Fibroblast of lung (primary cell): ENCODE data around the gene RAB8B. TPM values are rescaled to one million over a fixed set of nuclear protein-coding genes. Genes with fewer than 3 reads are reported as not detected.

Source experiments
- DNase-seq, 2 donors: peaks; one replicate each; pipeline versions ENCODE4 v3.0.0 to v3.0.0-alpha.2; 2010; ENCODE audit warnings: low read depth in 2 of 2
- H2AFZ ChIP-seq: 2 replicates; pipeline ENCODE4 v1.5.1; 2012; ENCODE audit warnings: low read length, control low read depth, inconsistent platforms
- H3K27ac ChIP-seq: 2 replicates; pipeline ENCODE4 v1.5.1; 2011; ENCODE audit warnings: low read length, control low read depth; ENCODE audit not compliant: insufficient read depth
- H3K27me3 ChIP-seq: 2 replicates; pipeline ENCODE4 v1.5.1; 2011; ENCODE audit warnings: mild to moderate bottlenecking, low read length; ENCODE audit not compliant: control insufficient read depth, insufficient read depth
- H3K36me3 ChIP-seq: 2 replicates; pipeline ENCODE4 v1.5.1; 2011; ENCODE audit warnings: low read length; ENCODE audit not compliant: control insufficient read depth, insufficient read depth
- H3K4me1 ChIP-seq: 2 replicates; pipeline ENCODE4 v1.5.1; 2011; ENCODE audit warnings: low read length; ENCODE audit not compliant: control insufficient read depth, insufficient read depth; ENCODE audit errors: extremely low read depth
- H3K4me2 ChIP-seq: 2 replicates; pipeline ENCODE4 v1.5.1; 2011; ENCODE audit warnings: low read length, control low read depth; ENCODE audit not compliant: insufficient read depth; ENCODE audit errors: extremely low read depth
- H3K4me3 ChIP-seq, 4 experiments: fragments of 200-600 bp in 1 of 4; sonication (generic) in 1 of 4; replicated peaks in 1 of 4; 2 replicates each; pipeline ENCODE4 v1.5.1; 2011 to 2016; ENCODE audit warnings: low read length in 4 of 4, low read depth in 3 of 4, mild to moderate bottlenecking in 3 of 4, control low read depth in 2 of 4, inconsistent platforms in 1 of 4, mixed read lengths in 1 of 4; ENCODE audit not compliant: insufficient read depth in 1 of 4; ENCODE audit errors: control extremely low read depth in 1 of 4
- H3K79me2 ChIP-seq: 2 replicates; pipeline ENCODE4 v1.5.1; 2012; ENCODE audit warnings: mild to moderate bottlenecking, low read length, inconsistent platforms; ENCODE audit not compliant: control insufficient read depth, insufficient read depth
- H3K9ac ChIP-seq: 2 replicates; pipeline ENCODE4 v1.5.1; 2011; ENCODE audit warnings: mild to moderate bottlenecking, low read length, control low read depth; ENCODE audit not compliant: insufficient read depth
- H3K9me3 ChIP-seq: 2 replicates; pipeline ENCODE4 v1.5.1; 2012; ENCODE audit warnings: low read depth, low read length; ENCODE audit not compliant: control insufficient read depth, insufficient read depth
- H4K20me1 ChIP-seq: 2 replicates; pipeline ENCODE4 v1.5.1; 2011; ENCODE audit warnings: low read length; ENCODE audit not compliant: control insufficient read depth, insufficient read depth; ENCODE audit errors: extremely low read depth
- CTCF ChIP-seq, 2 donors: IDR thresholded peaks in 1 of 2; conservative IDR thresholded peaks in 1 of 2; 1 replicate in 1 of 2; 2 replicates in 1 of 2; pipeline ENCODE4 v1.5.1; 2011 to 2012; ENCODE audit warnings: low read length in 2 of 2, control low read depth in 1 of 2, inconsistent platforms in 1 of 2, low read depth in 1 of 2, mild to moderate bottlenecking in 1 of 2
- EZH2 ChIP-seq: IDR thresholded peaks from 2 replicates; pipeline ENCODE4 v1.5.1; 2012; ENCODE audit warnings: low read length, control low read depth, mild to moderate bottlenecking; ENCODE audit errors: missing control alignments
- polyA plus RNA-seq, 2 donors: library from polyadenylated mRNA; depleted of rRNA in 1 of 2; stranded (reverse) in 1 of 2; unstranded in 1 of 2; fragments of >200 nt; gene quantifications; 2 replicates each; pipeline ENCODE4 v1.2.1, GENCODE V29; 2011 to 2012; ENCODE audit warnings: missing spikeins in 1 of 2
- total RNA-seq: library from RNA; depleted of rRNA; stranded (reverse); fragments of >200 nt; gene quantifications from 2 replicates; pipeline ENCODE4 v1.2.1, GENCODE V29; 2014

RAB8B gene
- total and polyA plus RNA-seq, 2 donors (not counting 1 experiment from before 2014, with no cell fraction given), result 107 to 111 TPM

- H3K27me3 ChIP-seq, result no peaks in the 10 kb centered on the region
- H3K9ac ChIP-seq, result no peak overlapping the region
- peaks cover 6% of the 10 kb centered on the region for H3K36me3 ChIP-seq
- H3K4me3 ChIP-seq, result no peak overlapping the region
- no peak overlapping the region for H3K27ac ChIP-seq
- no peak overlapping the region for H3K4me2 ChIP-seq
- H4K20me1 ChIP-seq, result no peaks in the 10 kb centered on the region
- TF ChIP-seq CTCF (conservative IDR thresholded peaks at IDR 0.05 in 1 of 2, IDR thresholded peaks at IDR 0.05 in 1 of 2; ENCODE audit: low read depth in 1 of 2, low read length in 2 of 2) (no peak), EZH2 (no peak)
- no peak overlapping the region for H2AFZ ChIP-seq
- H3K9me3 ChIP-seq, result no peaks in the 10 kb centered on the region
- H3K4me1 ChIP-seq, result no peaks in the 10 kb centered on the region
- no peaks in the 10 kb centered on the region for H3K79me2 ChIP-seq
- DNase-seq, result no peak
Measured at GRCh38 chr15:63263519-63263918, 74.1 kb downstream of the RAB8B start.

GRCh38 chr15:63264688-63265293 is 75.4 kb downstream of the RAB8B start:
- Histone ChIP-seq H2AFZ (no peak overlapping the region), H3K4me2 (no peak overlapping the region), H3K9ac (no peak overlapping the region), H3K79me2 (no peaks in the 10 kb centered on the region), H3K27ac (no peak overlapping the region), H3K9me3 (no peaks in the 10 kb centered on the region), H3K27me3 (no peaks in the 10 kb centered on the region), H3K4me1 (no peaks in the 10 kb centered on the region), H3K4me3 (no peak overlapping the region), H4K20me1 (no peaks in the 10 kb centered on the region), H3K36me3 (peaks cover 6% of the 10 kb centered on the region)
- TF ChIP-seq CTCF (conservative IDR thresholded peaks at IDR 0.05 in 1 of 2, IDR thresholded peaks at IDR 0.05 in 1 of 2; ENCODE audit: low read depth in 1 of 2, low read length in 2 of 2) (no peak), EZH2 (no peak)
- peak; percentile 30 to 87 for DNase-seq

- no peak overlapping the region for H3K4me3 ChIP-seq
- no peak overlapping the region for H3K4me2 ChIP-seq
- H3K4me1 ChIP-seq, result peaks cover 3% of the 10 kb centered on the region
- no peak overlapping the region for H2AFZ ChIP-seq
- TF ChIP-seq CTCF (conservative IDR thresholded peaks at IDR 0.05 in 1 of 2, IDR thresholded peaks at IDR 0.05 in 1 of 2; ENCODE audit: low read depth in 1 of 2, low read length in 2 of 2), result no peak
- TF ChIP-seq EZH2, result no peak
- H4K20me1 ChIP-seq, result no peaks in the 10 kb centered on the region
- no peaks in the 10 kb centered on the region for H3K27me3 ChIP-seq
- H3K9me3 ChIP-seq, result no peaks in the 10 kb centered on the region
- no peak overlapping the region for H3K9ac ChIP-seq
- DNase-seq, result no peak
- H3K79me2 ChIP-seq, result peaks cover 3% of the 10 kb centered on the region
- H3K36me3 ChIP-seq, result no peaks in the 10 kb centered on the region
- no peak overlapping the region for H3K27ac ChIP-seq
Measured at GRCh38 chr15:63274427-63274826, 85.0 kb downstream of the RAB8B start.
